HEK293 (cell line): ENCODE results near the gene KLRD1.
"Not testable (repeated sequence)": the region's sequence is repeated elsewhere in the genome, so short reads cannot be mapped to it uniquely, and the experiment has no call there.

Source experiments
- CTCF ChIP-seq: fragments of 450-650 bp; formaldehyde crosslinking; IDR thresholded peaks from 2 replicates; pipeline ENCODE4 v1.5.1; 2016; ENCODE audit warnings: missing biosample characterization, missing genetic modification characterization
- KLF10 ChIP-seq: fragments of 450-650 bp; IDR thresholded peaks from 2 replicates; pipeline ENCODE4 v1.5.1; 2018; ENCODE audit warnings: missing biosample characterization, mild to moderate bottlenecking, missing genetic modification characterization
- OVOL3 ChIP-seq: fragments of 450-650 bp; formaldehyde crosslinking; IDR thresholded peaks from 2 replicates; pipeline ENCODE4 v1.5.1; 2016; ENCODE audit warnings: missing biosample characterization, missing genetic modification characterization
- SETDB1 ChIP-seq: IDR thresholded peaks from one replicate; pipeline ENCODE4 v1.6.1; 2017; ENCODE audit warnings: mild to moderate bottlenecking, low read length, moderate library complexity, mixed read lengths; ENCODE audit not compliant: insufficient read length
- TRIM28 ChIP-seq: IDR thresholded peaks from 2 replicates; pipeline ENCODE4 v1.6.1; 2011; ENCODE audit warnings: low read length, control low read depth, borderline replicate concordance
- ZBTB7A ChIP-seq: fragments of 450-650 bp; formaldehyde crosslinking; IDR thresholded peaks from 2 replicates; pipeline ENCODE4 v1.5.1; 2016; ENCODE audit warnings: low read depth, missing biosample characterization, missing genetic modification characterization
- ZNF133 ChIP-seq: fragments of 450-650 bp; formaldehyde crosslinking; IDR thresholded peaks from 2 replicates; pipeline ENCODE4 v1.5.1; 2016; ENCODE audit warnings: missing biosample characterization, missing genetic modification characterization
- ZNF24 ChIP-seq: fragments of 450-650 bp; formaldehyde crosslinking; IDR thresholded peaks from 2 replicates; pipeline ENCODE4 v1.5.1; 2016; ENCODE audit warnings: missing biosample characterization, missing genetic modification characterization
- ZNF664 ChIP-seq: fragments of 450-650 bp; formaldehyde crosslinking; IDR thresholded peaks from 2 replicates; pipeline ENCODE4 v1.5.1; 2016; ENCODE audit warnings: missing biosample characterization, missing genetic modification characterization
- ZNF830 ChIP-seq: fragments of 450-650 bp; IDR thresholded peaks from 2 replicates; pipeline ENCODE4 v1.5.0; 2018; ENCODE audit warnings: missing biosample characterization, missing genetic modification characterization, low read depth, mild to moderate bottlenecking, moderate library complexity
- ZSCAN16 ChIP-seq: fragments of 450-650 bp; formaldehyde crosslinking; IDR thresholded peaks from 2 replicates; pipeline ENCODE4 v1.5.1; 2016; ENCODE audit warnings: missing biosample characterization, missing genetic modification characterization

- TF ChIP-seq CTCF; ZNF133; ZSCAN16; ZNF664 (tag by site-specific recombination); KLF10 (tag by site-specific recombination); TRIM28; SETDB1; OVOL3 (tag by site-specific recombination); ZNF24 (tag by site-specific recombination); ZNF830 (tag by site-specific recombination); ZBTB7A (tag by site-specific recombination): not testable (repeated sequence)
Observed at GRCh38 chr12:10336196-10336595, 28.5 kb downstream of the KLRD1 start.
